ES-I3 (cell line): Measurements from ENCODE around the gene SPHK2.
"Not testable (repeated sequence)": the region's sequence is repeated elsewhere in the genome, so short reads cannot be mapped to it uniquely, and the experiment has no call there.

Source experiments
- H3K36me3 ChIP-seq: 2 replicates; pipeline ENCODE4 v1.6.1; 2013; ENCODE audit warnings: mild to moderate bottlenecking, low read length, control low read depth, moderate library complexity; ENCODE audit not compliant: insufficient read depth
- H3K4me1 ChIP-seq: 2 replicates; pipeline ENCODE4 v1.6.1; 2013; ENCODE audit warnings: mild to moderate bottlenecking, control low read depth, low read length; ENCODE audit not compliant: insufficient read depth
- H3K9ac ChIP-seq: 2 replicates; pipeline ENCODE4 v1.6.1; 2013; ENCODE audit warnings: low read depth, mild to moderate bottlenecking, low read length, moderate library complexity
- H3K9me3 ChIP-seq: 2 replicates; pipeline ENCODE4 v1.6.1; 2013; ENCODE audit warnings: mild to moderate bottlenecking, low read length, moderate library complexity; ENCODE audit not compliant: control insufficient read depth, insufficient read depth

Gene SPHK2

DNA sequence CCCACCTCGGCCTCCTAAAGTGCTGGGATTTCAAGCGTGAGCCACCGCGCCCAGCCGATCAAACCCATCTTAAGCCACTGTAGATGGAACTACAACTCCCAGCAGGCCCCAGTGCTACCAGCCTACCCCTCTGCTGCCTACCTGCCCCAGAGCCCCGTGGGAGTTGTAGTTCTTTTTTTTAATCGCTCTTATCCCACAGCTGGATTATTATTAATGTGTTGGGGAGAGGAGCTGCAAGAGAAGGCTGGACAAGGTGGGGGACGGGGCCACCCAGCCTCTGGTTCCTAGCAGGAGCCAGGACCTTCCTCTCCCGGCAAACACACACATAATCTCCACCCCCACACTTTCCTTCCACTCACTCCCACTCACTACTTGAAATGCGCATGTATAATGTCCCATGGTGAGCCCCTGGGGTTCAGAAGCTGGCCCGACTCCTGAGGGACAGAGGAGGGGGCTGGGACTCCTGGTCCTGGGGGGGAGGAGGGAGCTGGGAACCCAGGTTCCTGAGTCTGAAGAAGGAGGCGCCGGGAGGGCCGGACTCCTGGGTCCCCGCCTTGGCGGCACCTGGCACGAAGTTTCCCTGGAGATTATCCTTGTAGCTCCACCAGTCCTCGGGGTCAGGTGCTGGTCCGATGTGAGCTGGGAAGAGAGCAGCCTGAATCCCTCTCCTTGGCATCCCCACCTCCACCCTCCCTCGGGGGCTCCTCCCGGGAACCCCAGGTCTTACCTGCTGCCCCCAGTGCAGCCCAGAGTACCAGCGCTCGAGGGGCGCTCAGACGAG, 25.7 kb downstream of the SPHK2 start:
- H3K36me3 ChIP-seq: no peaks in the 10 kb centered on the region
- H3K4me1 ChIP-seq: peaks cover 4% of the 10 kb centered on the region
- H3K9me3 ChIP-seq: no peaks in the 10 kb centered on the region
- peak overlapping the region; percentile 60 for H3K9ac ChIP-seq

DNA sequence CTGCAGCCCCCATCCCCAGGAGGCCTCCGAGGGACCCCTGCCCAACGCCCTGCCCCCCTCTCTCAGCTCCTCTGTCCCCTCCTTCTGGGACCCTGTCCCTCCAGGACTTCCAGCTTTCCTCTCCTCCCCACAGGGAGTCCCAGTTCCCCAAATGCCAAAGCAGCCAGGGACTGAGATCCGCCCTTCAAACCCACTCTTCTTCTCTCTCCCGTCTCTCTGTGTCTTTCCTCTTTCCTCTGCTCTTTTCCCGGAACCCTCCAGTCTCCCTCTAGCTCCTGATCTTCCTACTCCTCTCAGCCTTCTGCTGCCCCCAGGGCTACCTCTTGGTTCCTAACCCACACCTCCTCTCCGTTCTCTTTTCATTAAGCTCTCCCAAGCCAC, 26.3 kb downstream of the SPHK2 start:
- peak overlapping the region; percentile 60 for H3K9ac ChIP-seq
- H3K4me1 ChIP-seq: peaks cover 4% of the 10 kb centered on the region
- H3K36me3 ChIP-seq: no peaks in the 10 kb centered on the region
- no peaks in the 10 kb centered on the region for H3K9me3 ChIP-seq

DNA sequence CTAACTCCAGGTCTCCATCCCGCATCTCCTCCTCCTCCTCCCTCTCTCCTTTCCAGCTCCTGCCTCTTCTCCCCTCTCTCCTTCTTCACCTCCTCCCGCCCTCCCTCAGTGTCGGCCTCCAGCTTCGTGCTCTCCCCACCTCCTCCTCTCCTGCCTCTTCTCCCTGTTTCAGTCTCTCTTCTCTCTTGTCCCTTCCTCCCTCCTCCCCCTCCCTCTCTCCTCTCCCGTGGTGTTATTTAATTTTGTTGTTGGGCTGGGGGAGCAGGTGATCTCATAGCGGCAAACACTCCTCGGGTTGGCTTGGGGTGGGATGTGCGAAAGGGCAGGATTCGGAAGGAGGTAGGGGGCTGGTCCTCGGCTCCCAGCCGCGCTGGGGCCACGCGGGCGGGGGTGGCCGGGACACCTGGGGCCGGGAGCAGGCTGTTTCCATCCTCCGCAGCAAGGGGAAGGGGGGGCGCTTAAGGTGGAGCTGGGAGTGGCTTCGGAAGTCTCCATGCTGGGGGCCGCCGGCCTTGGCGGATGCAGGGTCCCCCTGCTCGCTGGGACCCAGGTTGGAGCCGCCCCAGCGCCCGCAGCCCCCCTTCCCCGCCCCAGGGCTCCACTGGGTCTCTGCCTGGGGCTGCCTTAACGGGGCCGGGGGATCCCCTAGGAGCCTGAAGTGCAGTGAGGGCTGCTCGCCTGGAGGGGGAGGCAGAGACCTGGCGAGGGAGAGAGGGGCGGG, 26.9 kb downstream of the SPHK2 start, which contains the start of gene CA11:
Gene CA11 (minus strand): TSS at position 187 of the 721 bp plus-strand sequence. CDS start 555 bp downstream, outside the sequence.
- H3K9me3 ChIP-seq: no peaks in the 10 kb centered on the region
- no peaks in the 10 kb centered on the region for H3K36me3 ChIP-seq
- peak within 1 kb of the TSS; percentile 60 for H3K9ac ChIP-seq
- peaks cover 4% of the 10 kb centered on the region for H3K4me1 ChIP-seq

DNA sequence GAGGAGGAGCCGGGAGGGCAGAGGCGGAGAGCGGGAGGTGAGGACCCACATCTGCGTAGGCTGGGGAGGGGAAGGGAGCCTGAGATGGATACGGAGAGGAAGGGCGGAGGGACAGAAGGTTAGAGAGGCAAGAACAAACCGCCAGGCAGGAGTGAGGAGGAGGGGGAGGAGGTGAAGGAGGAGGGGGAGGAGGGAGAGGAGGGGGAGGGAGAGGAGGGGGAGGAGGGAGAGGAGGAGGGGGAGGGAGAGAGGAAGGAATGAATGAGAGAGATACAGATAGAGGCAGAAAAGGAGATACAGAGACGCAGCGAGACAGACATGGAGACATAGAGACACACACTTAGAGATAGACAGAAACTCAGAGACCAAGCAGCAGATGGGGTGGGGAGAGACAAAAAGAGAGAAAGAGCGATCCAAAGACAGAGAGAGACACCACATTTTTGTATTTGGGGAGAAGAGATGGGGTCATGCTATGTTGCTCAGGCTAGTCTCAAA, 27.5 kb downstream of the SPHK2 start:
- Histone ChIP-seq H3K9ac (no peak overlapping the region), H3K9me3 (no peaks in the 10 kb centered on the region), H3K4me1 (peaks cover 4% of the 10 kb centered on the region), H3K36me3 (no peaks in the 10 kb centered on the region)

DNA sequence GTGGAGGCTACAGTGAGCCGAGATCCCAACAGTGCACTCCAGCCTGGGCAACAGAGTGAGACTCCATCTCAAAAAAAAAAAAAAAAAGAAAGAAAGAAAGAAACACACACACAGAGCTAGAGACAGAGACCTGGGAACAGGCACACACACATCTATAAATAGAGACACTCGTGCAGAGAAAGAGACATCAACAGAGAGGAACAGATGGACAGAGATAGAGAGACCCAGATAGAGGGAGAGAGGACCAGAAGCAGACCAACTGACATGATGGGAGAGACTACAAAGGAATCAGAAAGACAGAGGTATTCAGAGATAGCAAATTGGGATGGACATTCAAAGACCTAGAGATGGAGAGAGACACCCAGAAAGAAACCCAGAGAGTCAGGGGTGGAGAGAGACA, 28.8 kb downstream of the SPHK2 start:
- H3K36me3 ChIP-seq: no peaks in the 10 kb centered on the region
- H3K4me1 ChIP-seq: peaks cover 4% of the 10 kb centered on the region
- H3K9ac ChIP-seq: no peak overlapping the region
- H3K9me3 ChIP-seq: no peaks in the 10 kb centered on the region

DNA sequence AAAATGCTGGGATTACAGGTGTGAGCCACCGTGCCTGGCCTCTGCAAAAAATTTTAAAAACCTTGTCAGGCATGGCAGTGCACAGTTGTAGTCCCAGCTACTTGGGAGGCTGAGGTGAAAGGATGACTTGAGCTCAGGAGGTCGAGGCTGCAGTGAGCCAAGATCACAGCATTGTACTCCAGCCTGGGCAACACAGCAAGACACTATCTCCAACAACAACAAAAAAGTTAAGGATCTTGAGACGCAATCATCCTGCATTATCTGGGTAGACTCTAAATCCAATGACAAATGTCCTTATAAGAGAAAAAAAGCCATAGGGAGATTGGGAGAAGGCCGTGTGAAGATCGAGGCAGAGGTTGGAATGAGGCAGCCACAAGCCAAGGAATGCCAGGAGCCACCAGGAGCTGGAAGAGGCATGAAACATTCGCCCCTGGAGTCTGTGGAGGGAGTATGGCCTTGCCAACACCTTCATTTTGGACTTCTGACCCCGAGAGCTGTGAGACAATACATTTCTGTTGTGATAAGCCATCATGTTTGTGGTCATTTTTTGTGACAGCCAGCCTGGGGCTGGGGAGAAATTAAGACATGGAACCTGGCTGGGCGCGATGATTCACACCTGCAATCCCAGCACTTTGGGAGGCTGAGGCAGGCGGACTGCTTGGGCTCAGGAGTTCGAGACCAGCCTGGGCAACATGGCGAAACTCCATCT, 31.8 kb downstream of the SPHK2 start:
- H3K4me1 ChIP-seq: peaks cover 10% of the 10 kb centered on the region

DNA sequence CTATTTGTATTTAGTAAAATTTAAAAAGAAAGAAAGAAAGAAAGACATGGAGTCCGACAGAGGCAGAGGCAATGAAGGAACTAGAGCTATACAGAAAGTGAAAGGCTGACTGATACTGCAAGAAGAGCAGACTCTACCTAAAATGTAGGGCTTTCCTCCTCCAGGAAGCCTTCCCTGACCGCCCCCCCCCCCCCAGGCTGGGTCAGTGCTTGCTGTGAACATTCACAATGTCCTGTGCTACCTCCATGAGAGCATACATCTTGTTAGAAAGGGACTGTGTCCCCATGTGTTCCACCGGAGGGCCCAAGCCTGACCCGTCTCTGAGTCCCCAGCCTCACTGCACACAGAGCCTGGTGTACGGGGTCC, 32.4 kb downstream of the SPHK2 start:
- no peaks in the 10 kb centered on the region for H3K9me3 ChIP-seq
- H3K4me1 ChIP-seq: peaks cover 10% of the 10 kb centered on the region
- H3K9ac ChIP-seq: no peak overlapping the region
- no peaks in the 10 kb centered on the region for H3K36me3 ChIP-seq

More for the DNA sequence above, 31.8 kb downstream of the SPHK2 start:
- Histone ChIP-seq H3K9me3 (no peaks in the 10 kb centered on the region), H3K36me3 (no peaks in the 10 kb centered on the region), H3K9ac (no peak overlapping the region)

DNA sequence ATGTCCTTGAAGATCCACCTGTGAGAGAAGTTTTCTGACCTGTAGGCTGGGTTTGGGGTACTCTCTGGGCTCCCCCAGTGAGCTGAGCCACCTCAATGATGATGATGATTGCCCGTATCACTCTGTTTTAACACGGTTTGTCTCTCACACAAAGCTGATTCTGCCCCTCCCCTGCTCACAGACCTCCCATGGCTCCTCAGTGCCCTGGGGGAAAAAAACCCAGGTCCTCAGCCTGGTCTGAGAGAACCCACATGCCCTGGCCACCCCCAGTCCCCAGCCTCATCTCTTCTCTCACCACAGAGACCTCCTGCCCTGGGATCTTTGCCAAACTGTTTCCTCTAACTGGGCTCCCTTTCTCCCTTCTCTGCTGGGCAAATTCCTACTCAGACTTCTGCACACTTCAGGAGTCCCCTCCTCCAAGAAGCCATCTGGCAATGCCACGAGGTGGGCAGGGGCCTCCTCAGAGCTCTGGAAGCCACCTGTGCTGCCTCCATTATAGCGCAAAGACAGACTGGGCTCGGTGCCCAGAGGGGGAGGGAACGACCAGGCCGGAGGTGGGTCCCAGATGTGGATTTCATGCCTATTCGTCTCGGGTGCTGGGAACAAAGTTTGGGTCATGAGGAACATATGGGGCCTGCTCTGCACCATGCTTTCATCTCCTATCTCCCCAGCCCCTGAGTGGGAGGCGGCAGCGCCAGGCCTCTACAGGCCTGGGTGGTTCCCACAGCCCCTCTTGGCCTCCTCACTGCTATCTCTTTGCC, 35.2 kb downstream of the SPHK2 start:
- Histone ChIP-seq H3K36me3 (no peaks in the 10 kb centered on the region), H3K4me1 (peaks cover 7% of the 10 kb centered on the region), H3K9me3 (no peaks in the 10 kb centered on the region), H3K9ac (no peak overlapping the region)

DNA sequence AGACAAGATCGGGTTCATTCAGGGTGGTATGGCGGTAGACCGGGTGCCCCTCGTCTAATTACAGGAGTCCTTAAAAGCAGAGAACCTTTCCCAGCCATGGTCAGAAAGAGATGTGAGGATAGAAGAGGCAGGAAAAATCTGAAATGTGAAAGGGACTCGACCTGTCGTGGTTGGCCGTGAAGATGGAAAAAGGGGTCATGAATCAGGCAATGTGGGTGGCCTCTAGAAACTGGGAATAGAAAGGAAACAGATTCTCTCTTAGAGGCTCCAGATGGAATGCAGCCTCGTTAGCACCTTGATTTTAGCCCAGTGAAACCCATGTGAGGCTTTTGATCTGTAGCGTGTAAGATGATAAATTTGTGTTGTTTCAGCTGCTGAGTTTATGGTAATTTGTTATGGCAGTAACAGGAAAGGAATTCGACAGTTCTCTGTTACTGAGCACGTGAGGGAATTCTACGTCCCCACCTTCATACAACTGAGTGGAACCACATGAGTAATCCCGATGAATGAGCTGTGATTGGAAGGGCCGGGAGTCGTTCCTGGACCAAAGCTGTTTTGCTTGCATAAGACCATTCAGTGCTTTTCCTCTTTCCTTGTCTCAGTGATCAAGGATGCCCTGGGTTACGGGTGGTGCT, 37.7 kb downstream of the SPHK2 start:
- Histone ChIP-seq H3K9me3 (no peaks in the 10 kb centered on the region), H3K36me3 (no peaks in the 10 kb centered on the region), H3K4me1 (peaks cover 5% of the 10 kb centered on the region; the same call in 1 of the 2 replicates), H3K9ac (no peak overlapping the region)

DNA sequence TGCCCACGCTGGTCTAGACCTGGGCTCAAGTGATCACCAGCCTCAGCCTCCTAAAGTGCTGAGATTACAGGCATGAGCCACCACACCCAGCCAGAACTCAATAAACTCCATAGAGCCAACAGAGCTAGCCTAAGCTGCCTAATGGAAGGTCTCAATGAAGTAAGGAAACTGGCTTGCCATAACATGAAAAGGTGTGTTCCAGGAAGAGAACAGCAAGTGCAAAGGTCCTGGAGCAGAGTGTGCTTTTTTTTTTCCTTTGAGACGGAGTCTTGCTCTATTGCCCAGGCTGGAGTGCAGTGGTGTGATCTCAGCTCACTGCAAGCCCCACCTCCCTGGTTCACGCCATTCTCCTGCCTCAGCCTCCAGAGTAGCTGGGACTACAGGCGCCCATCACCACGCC, 38.5 kb downstream of the SPHK2 start:
- not testable (repeated sequence) for H3K4me1 ChIP-seq, H3K9ac ChIP-seq, H3K9me3 ChIP-seq, H3K36me3 ChIP-seq

DNA sequence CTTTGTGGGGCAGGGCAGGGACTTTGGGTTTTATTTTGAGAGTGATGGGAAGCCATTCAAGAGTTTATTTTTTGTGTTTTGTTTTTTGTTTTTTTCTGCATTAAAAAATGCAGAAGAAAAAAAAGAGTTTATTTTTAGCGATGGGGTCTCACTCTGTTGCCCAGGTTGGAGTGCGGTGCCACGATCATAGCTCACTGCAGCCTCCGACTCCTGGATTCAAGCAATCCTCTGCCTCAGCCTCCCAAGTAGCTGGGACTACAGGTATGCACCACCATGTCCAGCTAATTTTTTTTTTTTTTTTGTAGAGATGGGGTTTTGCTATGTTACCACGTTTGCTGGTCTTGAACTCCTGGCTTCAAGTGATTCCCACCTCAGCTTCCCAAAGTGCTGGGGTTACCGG, 39.2 kb downstream of the SPHK2 start:
- Histone ChIP-seq H3K36me3 (no peaks in the 10 kb centered on the region), H3K4me1 (peaks cover 5% of the 10 kb centered on the region; the same call in 1 of the 2 replicates), H3K9ac (no peak overlapping the region), H3K9me3 (no peaks in the 10 kb centered on the region)

DNA sequence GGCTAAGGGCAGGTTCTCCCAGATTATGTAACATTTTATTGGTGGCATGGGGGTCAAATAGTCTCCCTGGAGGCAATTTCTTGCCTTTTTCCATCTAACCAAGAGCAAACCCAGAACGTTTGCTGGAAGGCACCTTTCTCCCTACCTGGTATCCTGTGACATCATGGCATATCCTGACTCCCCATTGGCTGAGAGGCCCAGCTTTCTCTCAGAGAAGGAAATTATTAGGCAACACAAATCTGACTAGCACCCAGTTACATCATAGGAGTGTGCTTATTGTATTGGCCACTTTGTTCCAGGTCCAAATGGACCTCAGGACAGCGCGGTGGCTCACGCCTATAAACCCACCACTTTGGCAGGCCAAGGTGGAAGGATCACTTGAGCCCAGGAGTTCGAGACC, 40.5 kb downstream of the SPHK2 start:
- H3K9me3 ChIP-seq: no peaks in the 10 kb centered on the region
- H3K9ac ChIP-seq: no peak overlapping the region
- no peaks in the 10 kb centered on the region for H3K36me3 ChIP-seq
- H3K4me1 ChIP-seq: peaks cover 1% of the 10 kb centered on the region; the same call in 1 of the 2 replicates

DNA sequence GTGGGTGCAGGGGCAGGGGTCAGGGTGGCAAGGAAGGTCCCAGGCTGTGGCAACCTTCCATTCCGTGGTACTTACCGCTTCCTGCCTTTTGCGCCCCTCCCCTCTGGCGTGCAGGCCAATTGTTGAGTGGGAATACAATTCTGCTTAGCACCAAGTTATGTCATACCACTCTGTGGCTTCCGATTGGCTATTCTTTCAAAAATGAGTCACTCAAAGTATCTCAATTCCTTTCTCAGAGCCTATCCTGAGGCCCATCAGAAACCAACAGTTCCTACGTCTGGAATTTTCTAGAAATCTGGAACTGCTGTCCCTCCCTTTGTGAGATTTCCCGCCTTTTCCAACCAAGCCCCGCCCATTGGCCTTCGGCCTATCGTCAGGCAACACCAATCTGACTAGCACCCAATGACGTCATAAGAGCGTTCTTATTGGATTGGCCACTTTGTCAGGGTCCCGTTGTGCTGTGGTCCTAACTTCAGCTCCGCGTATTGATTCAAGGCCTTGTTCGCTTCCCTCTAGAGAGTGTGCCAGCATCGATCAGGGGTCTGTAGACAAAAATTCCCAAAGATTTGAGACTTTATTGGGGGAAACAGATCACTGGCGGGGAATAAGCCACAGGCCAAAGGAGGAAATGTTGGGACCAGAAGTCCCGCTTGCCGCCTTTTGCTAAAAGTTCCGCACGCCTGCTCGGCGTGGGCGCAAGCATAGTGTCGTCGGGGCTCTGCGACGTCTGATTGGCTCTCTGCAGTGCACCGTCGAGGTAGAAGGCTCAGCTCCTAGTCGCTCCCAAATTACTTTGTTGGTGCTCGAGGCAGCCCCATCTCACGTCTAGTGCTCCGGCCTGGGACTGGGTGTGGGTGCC, 41.8 kb downstream of the SPHK2 start:
- H3K4me1 ChIP-seq: no peaks in the 10 kb centered on the region; the same call in 1 of the 2 replicates
- no peak overlapping the region for H3K9ac ChIP-seq
- no peaks in the 10 kb centered on the region for H3K9me3 ChIP-seq
- no peaks in the 10 kb centered on the region for H3K36me3 ChIP-seq
